Measurements from ENCODE around the gene LRRC4.
A peak's percentile ranks its signal among the peaks of the same experiment; 100 is the strongest.

Gene LRRC4, protein sequence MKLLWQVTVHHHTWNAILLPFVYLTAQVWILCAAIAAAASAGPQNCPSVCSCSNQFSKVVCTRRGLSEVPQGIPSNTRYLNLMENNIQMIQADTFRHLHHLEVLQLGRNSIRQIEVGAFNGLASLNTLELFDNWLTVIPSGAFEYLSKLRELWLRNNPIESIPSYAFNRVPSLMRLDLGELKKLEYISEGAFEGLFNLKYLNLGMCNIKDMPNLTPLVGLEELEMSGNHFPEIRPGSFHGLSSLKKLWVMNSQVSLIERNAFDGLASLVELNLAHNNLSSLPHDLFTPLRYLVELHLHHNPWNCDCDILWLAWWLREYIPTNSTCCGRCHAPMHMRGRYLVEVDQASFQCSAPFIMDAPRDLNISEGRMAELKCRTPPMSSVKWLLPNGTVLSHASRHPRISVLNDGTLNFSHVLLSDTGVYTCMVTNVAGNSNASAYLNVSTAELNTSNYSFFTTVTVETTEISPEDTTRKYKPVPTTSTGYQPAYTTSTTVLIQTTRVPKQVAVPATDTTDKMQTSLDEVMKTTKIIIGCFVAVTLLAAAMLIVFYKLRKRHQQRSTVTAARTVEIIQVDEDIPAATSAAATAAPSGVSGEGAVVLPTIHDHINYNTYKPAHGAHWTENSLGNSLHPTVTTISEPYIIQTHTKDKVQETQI

DNA sequence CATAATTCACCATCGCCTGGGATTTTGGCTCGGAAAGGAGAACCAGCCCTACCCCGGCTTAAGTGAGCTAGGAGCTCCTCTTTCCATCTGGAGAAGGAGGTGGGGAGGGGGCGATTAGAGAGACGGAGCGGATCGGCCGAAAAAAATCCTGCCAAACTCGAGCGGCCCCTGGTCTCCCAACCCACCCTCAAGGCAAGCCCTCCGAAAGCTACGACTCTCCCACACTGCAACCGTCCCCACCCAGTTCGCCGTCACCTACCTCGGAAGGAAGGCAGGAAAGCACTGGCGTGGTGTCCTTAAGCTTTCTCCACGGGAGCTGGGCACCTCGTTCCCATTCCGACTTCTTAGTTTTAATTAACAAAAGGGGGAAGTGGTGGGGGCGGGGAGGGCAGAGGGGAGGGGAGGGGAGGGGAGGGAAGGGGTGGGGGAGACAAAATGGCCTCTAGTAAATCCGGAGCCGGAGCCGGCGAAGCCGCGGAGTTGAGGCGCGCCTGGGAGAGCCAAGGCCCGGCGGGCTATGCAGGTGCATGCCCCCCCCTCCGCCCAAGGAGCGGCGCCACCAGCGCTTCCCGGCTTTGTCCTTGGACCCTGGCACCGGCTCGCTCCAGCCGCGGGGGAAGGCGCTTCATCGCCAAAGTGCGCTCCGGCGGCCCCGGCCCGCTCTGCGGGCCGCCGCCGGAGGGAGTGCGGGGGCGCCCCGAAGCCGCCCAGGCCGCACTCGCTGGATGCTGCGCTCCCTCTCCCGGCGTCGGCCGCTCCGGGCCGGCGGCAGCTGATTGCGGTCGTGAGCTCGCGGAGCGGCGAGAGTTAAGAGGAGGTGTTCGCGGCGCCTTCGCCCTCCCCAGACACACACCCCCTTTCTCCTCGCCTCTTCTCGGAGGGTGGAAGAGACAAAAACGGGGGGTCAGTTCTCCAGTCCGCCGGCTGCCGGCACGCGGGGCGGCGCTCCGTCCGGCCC, at the start of gene LRRC4:
LRRC4 (minus strand) TSS at position 784 of the 958 bp plus-strand sequence. CDS start 797 bp downstream, outside the sequence.
- peak; percentile 32 for DNase-seq

DNA sequence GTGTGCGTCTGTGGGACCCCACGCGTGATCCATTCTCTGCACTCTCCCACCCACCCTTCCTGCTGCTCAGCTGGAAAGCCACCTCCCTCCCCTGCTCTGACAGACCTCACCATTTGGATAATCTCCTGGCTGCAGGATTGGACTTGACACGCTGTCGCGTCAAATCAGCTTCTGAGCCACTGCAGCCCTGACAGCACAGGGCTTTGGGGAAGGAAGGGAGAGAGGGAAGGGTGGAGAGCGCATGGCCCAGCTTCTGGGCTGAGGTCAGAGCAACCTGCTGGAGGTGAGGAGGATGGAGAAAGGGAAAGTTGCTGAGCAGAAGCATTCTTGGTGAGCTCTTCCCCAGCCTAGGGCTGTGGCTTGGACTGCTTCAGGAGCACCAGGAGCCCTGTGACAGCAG, 48.9 kb upstream of the LRRC4 start:
- no peak for DNase-seq

DNA sequence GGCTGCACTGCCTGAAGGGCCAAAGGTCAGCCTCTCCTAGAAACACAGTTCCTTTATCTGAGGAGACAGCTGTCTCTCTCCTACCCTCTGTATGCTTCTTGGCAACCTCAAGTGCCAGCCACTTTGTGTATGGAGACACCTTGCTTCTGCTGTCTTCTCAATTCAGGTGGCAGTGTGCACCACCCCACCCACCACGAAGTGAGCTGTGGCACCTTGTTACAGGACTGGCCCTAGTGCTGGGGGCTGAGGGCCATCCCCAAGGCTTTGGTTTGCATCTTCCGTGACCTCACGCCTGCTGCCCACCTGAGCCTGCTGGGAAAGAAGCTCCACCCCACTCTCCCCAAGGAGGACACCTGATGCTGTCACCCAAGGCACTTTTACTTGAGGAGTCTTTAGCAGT, 47.1 kb upstream of the LRRC4 start:
- no peak for DNase-seq

DNA sequence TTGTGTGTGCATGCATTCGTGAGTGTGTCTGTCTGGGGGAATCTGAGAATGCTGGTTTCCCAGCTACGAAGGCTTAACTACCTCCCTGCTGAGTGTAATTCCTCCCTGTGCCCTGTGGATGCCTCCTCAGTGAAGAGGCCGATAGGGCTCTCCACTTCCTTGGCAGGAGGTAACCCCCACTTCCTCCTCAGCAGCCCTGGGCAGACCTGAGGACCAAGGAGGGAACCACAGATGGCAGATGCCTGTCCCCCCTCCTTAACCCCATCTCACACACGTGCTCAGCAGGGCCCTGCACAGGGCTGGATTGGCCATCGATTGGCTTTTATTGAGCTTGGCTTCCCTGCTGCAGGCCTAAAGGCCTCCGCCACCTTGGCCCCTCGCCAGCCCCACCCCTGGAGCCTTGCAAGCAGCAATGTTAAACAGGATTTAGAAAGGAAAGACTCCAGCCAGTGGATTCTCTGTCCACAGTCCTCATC, 45.6 kb upstream of the LRRC4 start:
- DNase-seq: peak; percentile 77

DNA sequence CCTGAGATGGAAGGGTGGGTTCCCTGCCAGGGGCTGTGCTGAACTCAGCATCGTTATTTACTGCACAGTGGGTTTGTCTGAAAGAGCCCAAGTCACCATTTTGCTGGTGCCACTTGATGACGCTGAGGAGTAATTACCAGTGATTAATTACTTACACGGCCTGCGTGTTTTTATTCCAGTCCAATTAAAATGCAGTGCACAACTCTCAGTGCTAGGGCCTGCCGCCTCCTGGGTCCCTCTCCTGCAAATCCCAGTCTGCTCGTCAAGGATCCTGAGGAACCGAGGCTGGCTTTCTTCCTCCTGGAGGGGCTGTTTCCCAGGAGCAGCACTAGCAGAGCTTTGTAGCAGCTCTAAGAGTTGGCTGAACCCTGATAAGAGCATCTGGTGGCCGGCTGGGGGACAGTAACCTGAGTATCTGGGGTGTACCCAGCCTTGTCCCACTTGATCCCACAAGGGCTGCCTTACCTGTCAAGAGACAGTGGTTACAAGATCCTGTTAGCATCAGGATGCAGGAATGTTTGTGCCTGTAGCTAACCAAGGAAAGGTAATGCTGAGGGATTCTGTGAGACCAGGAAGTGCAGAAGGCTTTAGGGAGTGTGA, 45.1 kb upstream of the LRRC4 start:
- DNase-seq: no peak

DNA sequence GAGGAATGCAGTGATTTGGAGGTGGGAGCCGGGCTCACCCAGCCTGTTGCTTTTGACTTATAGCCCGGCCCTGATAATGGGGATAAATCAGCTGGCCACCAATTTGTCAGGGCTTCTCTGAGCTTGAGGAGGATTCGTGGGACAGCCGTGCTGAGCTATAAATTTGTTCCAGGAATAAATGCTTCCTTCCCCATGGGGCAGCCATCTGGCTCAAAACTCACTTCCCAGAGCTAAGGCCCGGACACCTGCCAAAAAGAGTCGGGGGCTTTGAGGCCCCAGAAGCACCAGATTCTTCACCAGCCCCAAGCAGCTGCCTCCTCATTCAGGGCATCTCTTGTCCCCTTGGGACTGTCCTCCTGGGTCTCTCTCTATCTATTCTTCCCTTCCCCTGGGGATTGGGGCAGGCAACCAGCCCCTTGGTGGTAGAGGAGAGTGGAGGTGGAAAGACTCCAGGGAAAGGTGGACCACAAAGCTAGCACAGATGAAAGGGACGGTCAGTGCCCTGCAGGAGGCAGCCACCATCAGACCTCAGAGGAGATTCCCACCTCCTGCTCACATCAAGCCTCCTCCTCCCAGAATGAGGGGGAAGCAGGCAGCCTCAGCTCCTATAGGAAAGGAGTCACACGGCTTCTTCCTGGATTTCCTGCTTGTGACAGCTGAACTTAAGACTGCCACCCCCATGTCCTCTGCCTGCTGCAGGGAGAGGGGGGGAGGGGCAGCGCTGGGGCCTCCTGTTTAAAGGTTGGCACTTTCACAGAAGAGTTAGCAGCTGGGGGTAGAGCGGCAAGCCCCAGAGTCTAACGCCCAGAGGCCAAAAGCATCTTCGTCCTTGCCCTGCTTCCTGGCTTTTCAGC, 44.2 kb upstream of the LRRC4 start:
- DNase-seq: no peak

DNA sequence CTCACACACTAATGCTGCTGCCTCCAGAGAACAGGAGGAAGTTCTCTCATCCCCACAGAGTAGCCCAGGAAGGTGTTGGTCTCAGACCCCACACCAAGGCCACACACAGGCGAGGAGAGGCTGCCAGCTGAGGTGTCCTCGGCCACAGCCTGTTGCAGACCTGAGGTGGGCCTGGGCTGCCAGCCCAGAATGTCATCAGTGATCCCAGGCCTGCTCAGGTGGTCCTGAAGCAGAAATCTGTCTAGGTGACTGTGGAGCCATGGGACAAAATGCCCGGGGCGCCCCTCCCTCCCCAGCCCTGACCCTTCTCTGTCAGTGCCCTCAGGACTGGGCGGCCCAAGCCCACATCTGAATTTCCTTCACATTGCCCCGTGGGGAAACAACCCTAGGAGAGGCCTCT, 43.5 kb upstream of the LRRC4 start:
- no peak for DNase-seq

DNA sequence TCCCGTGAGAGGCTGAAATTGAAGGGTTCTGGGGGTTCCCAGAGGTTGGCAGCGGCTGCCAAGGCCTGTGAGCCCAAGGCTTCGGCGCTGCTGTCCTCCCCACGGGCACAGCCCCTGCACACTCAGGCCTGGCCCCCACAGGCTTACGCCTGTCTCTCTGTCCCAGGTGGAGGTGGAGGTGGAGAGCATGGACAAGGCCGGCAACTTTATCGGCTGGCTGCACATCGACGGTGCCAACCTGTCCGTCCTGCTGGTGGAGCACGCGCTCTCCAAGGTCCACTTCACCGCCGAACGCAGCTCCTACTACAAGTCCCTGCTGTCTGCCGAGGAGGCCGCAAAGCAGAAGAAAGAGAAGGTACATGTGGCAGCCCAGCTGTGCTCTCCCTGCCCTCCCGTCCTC, 43.1 kb upstream of the LRRC4 start:
- DNase-seq: no peak

DNA sequence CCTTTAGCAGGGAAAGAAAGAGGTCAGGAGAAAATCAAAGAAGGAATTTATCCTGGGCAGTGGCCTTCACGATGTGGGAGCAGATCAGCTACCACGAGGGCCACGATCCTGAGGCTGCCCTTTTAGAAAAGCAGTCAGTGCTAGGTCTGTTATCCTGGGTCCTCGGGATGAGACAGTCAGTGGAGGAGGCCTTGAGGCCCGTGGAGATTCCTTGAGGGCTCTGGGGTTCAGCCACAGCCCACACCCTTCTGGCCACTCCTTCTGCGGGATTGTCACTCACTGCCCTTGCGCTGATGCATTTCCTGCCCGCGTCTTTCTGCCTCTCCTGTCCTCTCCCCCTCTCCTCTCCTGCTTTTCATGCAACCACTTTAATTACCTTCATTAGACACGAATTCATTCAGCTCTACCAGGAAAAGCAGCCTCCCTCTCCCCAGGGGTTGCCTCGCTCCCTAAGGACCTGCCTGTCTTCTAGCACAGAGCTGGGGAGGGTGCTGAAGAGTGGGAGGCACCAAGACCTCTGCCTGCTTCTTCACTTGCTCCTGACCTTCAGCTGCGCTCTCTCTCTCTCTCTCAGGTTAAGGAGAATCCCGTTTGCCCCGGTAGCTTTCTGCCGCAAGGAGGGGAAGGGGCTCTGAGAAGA, 42.6 kb upstream of the LRRC4 start:
- DNase-seq: no peak

DNA sequence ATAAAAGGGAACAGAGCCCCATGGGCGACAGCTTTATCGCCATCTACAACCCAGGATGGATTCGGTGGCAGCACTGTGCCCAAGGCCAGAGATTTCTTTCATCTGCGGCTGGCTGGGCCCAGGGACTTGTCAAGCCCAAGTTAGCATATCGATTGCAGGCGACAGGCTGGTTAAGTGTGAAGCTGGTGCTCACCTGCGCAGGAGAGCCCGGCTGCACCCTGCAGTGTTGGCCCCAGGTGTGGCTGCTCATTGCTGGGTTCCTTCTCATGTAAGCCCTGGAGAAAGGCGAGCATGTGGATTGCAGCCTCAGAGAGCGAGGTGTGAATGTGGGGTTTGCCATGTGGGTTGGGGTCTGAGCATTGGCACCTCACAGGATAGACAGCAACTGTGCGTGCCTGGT, 40.6 kb upstream of the LRRC4 start:
- no peak for DNase-seq

DNA sequence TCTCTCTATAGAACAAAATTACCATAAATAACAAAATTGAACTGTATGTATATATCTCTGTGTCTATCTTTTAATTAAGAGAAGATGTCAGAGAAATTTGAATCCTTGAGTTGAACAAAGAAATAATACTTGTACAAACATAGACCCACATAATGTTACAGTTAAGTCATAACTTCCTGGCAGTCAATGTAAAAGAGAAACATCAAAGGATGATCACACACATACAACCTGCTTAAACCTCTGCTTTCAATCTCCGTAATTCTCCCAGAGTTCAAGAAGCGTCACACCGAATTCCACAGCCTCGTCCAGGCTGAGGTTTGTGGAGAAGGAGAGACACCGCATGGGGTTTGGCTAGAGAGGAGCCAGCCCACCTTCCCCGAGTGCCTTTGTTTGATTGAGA, 40.1 kb upstream of the LRRC4 start:
- no peak for DNase-seq

DNA sequence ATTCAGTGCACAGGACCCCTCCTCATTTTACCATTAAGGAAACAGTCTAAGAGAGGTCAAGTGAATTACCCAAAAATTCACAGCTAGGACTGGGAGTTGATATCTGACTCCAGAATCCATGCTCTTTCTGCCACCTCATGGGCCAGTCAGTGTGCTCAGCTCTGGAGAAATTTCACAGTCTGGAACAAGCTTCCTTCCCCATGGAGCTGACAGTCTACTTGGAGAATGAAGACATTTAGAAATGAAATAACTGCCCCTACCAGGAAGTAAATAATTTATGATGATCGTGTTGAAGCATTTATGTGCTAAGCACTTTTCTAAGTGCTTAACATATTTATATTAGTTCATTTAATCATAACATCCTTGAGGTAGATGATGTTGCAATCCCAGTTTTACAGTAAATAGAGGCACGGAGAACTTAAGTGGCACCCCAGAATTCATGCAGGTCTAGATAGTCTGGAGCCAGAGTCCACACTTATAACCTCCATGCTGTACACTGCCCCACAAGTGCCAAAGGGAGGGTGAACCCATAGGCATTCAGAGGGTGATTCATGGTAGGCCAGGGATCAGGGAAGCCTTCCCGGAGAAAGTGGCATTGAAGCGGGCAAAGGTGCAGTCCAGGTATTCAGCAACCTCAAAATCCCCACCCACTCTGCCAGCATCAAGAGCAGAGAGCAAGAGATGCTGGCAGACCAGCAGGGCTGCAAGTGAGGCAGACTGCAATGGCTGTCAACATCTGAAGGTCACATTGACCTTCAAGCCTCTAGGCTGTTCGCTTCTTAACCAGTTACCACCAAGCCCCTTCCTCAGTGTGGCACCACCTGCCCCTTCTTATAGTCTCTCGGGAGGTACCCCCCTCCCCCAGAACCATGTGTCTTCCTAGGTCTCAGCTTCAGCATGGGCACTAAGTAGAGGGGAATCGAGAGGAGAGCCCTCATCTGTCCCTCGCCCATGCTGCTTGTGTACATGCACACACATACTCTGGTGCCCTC, 38.4 kb upstream of the LRRC4 start:
- DNase-seq: no peak

DNA sequence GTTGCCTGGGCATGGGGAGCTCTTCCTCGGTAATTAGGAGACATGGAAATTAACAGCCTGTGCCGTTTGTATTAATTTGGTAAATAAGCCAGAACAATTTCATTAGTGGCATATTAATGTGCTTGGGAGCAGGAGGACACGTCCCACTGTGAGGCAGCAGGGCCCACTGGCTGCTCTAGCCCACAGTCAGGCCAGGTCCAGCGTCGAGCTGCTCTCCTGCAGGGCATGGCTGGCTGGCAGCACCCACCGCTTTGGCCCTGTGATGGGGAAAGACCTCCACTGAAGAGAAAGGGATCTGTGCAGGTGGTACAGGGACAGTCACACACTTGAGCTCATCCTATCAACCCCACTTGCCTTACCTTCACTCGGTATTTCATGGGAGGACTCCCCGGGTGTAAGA, 37.5 kb upstream of the LRRC4 start:
- no peak for DNase-seq

DNA sequence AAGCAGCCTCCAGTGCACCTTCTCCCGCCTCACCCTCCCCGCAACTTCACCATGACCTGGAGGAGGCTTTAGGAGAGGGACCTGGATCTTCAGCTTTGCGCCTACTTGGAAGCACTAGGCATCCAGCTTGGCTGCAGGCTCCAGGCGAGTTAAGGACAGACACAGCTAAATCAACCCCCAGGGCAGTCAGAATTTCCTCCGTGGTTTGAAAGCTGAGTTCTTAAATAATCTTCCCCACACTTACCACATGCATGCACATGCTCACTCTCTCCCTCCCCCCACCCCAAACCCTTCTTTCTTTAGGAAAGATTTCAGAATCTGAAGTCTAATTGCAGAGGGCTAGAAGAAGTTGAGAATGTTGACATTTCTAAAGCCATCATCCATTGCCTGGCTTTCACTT, 36.7 kb upstream of the LRRC4 start:
- DNase-seq: no peak

DNA sequence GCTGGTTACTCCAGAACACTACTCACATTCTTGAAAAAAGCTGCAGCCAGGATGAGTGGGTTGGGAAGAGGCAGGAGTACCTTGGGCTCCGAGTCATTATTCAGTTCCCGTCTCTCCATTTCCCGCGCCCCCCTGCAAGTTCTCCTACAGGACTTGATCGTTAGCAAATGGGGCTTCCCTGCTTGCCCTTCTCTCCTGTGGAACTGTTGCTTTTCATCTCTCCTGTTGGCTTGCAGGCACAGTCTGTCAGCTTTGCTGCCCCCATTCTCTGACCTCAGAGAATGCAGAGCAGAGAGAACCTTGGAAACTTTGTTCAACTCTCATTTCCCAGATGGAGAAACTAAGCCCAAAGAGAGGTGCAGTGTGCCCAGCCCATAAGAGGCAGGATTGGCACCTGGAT, 35.6 kb upstream of the LRRC4 start:
- no peak for DNase-seq

DNA sequence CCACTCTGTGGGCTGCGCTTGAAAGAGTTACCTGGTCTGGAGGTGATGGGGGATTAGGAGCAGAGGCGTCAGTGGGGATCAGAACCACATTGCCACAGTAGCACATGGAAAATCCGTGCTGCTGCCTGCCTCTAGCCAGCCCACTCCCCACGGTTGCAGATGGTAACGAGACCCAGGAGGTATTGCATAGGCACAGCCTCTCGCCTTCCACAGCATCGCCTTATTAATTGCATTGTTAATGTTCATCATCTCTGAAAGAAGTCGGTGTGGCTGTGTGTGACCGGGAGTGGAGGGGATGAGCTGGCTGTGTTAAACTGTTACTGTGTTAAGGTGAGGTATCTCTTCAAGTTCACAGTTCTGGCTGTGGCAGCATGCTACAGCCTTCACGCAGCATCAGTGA, 35.2 kb upstream of the LRRC4 start:
- no peak for DNase-seq

DNA sequence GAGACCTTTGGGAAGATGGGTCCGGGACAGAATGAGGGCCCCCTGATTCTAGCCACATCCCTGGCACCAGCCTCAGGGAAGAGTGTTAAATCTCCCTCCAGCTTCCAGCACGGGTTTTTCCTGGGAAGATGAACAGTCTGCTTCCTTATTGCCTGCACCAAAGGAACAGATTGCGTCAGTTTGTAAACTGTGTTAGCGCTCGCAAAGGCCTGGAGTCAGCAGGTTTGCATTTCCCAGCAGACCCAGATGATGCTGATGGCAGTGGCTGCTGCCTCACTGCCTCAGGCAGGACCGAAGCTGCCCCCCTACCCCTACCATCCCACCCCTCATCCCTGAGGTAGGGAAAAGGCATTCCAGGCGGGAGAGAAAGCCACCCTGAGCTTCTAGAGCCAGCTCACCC, 34.6 kb upstream of the LRRC4 start:
- DNase-seq: no peak

DNA sequence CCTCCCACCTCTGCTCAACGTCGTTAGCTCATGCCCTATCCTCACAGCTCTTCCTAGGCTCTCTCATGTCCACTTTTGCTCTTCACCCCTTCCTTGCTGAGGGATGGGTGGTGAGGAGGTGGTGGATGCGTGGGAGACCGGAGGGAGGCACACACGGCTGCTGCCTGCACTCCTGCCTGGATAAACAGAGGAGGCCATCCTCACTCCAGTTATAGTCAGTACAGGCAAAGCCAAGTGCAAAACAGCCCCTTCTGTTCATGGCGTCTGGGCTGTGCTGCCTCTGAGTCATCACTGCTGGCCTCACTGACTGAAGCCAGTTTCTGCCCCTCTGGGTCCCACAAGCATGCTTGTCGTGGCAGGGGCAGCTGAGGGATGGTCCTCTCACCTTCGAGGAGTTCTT, 31.9 kb upstream of the LRRC4 start:
- no peak for DNase-seq

DNA sequence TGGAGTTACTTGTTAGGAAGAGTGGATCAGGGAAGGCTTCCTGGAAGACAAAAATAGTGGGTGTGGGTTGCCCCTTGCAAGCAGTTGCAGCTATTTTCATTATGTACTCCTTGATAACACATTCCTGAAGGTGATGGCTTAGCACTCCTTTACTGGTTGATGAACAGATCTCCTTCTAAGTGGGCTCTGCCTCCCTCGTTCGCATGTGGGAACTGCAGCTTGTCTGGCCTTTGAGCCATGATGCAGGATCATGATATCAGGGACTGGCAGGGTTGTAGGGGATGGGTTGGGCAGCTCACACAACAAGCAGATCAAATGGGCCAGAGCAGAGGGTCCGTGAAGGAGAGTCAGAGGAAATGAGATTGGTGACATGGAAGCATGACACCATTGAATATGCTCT, 28.8 kb upstream of the LRRC4 start:
- no peak for DNase-seq

Measured in DMS79 (cell line).